22Rv1 (cell line): ENCODE data around the gene NUDT22.

Source experiments
- CTCF ChIP-seq: fragments of 450-650 bp; IDR thresholded peaks from 2 replicates; pipeline ENCODE4 v1.5.1; 2017; ENCODE audit warnings: mild to moderate bottlenecking
- ZFX ChIP-seq: fragments of 450-650 bp; IDR thresholded peaks from 2 replicates; pipeline ENCODE4 v1.6.1; 2017; ENCODE audit warnings: antibody characterized with exemption, borderline replicate concordance

DNA sequence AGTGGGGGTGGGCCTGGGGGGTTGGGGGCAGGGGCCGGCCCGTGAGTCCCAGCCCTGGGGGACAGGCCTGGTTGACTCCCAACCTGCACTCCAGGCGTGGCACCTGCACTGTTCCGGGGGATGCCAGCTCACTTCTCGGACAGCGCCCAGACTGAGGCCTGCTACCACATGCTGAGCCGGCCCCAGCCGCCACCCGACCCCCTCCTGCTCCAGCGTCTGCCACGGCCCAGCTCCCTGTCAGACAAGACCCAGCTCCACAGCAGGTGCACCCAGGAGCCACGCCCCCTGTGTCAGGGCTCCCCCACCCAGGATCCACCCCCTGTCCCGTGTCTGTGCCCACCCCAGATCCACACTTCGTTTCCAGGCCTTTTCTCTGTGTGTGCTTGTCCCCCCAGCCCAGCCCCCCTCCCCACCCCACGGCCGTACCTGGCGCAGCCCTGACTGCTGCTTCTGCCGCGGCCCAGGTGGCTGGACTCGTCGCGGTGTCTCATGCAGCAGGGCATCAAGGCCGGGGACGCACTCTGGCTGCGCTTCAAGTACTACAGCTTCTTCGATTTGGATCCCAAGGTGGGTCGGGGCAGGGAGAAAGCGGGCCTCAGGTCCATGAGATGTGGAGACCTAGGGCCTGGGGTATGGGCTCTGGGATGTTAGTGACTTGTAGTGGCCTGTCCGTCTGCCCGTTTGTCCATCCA lies 14.7 kb upstream of the NUDT22 start:
- TF ChIP-seq CTCF = no peak
- no peak for TF ChIP-seq ZFX
